NCI-H1694 (cell line): Measurements from ENCODE around the gene SPDYE3.

Experiments used
- DNase-seq: peaks from one replicate; lab custom pipeline; 2025; lab: John Stamatoyannopoulos, UW

SPDYE3 gene

GRCh38 chr7:100371561-100372171 is 64.2 kb downstream of the SPDYE3 start:
- DNase-seq, result no peak
